Measurements from ENCODE around the gene CDC73. TPM values are rescaled to one million over a fixed set of nuclear protein-coding genes. Genes with fewer than 3 reads are reported as not detected.

The CDC73 gene
- total and polyA plus RNA-seq, 9 of the 15 experiments (the other 6 are each of a cell fraction or from before 2014, with no cell fraction given): 19.0 to 61.7 (median 30.1) TPM

GRCh38 chr1:193104907-193105820 lies 16.7 kb upstream of the CDC73 start, which contains the start of gene GLRX2 (continued):
- TF ChIP-seq ZNF217 (CRISPR knock-in tag; IDR thresholded peaks at IDR 0.05) (no peak), RBM22 (IDR thresholded peaks at IDR 0.05; ENCODE audit: low read depth, low read length, poor library complexity, severe bottlenecking) (no peak), ATF1 (CRISPR knock-in tag; IDR thresholded peaks at IDR 0.05) (no peak), ATF1 (tag; IDR thresholded peaks at IDR 0.05) (peak; percentile 57), SIRT6 (IDR thresholded peaks at IDR 0.05; ENCODE audit: low read depth, low read length) (no peak), ZNF41 (CRISPR knock-in tag; conservative IDR thresholded peaks at IDR 0.05) (no peak), E2F1 (CRISPR knock-in tag; IDR thresholded peaks at IDR 0.05) (peak; percentile 88), PHB2 (IDR thresholded peaks at IDR 0.05; ENCODE audit: low read depth) (no peak), ERF (CRISPR knock-in tag; IDR thresholded peaks at IDR 0.05) (0 out of 2 replicates have a peak, but pooled peaks have one; percentile 63), ZNF639 (CRISPR knock-in tag; conservative IDR thresholded peaks at IDR 0.05 in 1 of 2, IDR thresholded peaks at IDR 0.05 in 1 of 2) (peak in 1 of 2 experiments; percentile 96; a peak in 2 of 4 replicates), NFATC3 (IDR thresholded peaks at IDR 0.05) (no peak), RBFOX2 (IDR thresholded peaks at IDR 0.05; ENCODE audit: low read depth, low read length) (peak; percentile 92), SNRNP70 (optimal IDR thresholded peaks at IDR 0.05; ENCODE audit: low read depth, low read length) (no peak), HNRNPLL (IDR thresholded peaks at IDR 0.05; ENCODE audit: low read depth, low read length, poor library complexity, severe bottlenecking) (peak; percentile 76), ZNF318 (IDR thresholded peaks at IDR 0.05; ENCODE audit: borderline replicate concordance in 1 of 2, low read depth in 1 of 2) (0 out of 4 replicates have a peak, but pooled peaks of 1 of the 2 experiments have one; percentile 27), FOXJ2 (tag; IDR thresholded peaks at IDR 0.05) (peak; percentile 77), DPF2 (IDR thresholded peaks at IDR 0.05) (peak; percentile 58)
